Measurements from ENCODE around the gene ZDHHC11B. TPM values are rescaled to one million over a fixed set of nuclear protein-coding genes. Genes with fewer than 3 reads are reported as not detected.

Gene ZDHHC11B
- total RNA-seq, 1 donor from 2014 or later = 5.6 TPM

DNA sequence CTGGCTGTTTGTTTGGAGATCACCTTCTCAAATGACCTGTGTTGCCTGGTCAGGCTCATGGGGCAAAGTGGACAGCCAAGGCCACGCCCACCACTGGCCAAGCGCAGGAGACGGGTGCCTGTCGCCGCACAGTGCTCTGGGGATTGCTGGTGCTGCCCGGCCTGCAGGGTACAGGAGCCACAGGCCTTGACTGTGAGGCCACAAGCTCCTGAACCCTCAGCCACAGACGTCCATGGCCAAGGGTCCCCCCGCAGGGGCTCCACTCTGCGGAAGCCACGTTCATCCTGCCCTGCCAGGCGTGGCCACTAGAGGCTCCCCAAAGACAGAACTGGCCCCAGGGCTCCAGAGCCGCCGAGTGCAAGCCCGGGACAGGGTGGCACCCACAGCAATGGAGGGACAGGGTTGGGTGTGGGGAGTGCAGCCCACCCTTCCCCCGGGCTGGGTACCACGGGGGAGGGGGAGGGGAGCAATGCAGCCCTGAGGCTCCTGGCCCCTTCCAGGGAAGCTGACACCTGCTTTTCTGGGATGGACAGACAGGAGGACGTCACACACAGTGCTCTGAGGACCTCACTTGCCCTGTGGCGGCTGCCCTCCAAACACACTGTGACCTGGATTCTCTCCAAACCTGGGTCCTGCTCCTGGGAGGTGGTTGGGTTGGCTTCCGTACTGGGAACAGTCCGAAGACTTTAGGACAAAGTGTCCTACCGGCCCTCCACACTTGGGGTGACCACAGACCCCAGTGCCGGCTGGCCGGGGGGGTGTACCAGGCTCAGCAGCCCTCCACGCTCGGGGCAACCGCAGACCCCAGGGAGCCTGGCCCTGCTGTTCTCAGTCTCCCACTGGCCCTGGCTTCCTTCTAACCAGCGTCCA is 112.8 kb downstream of the ZDHHC11B start:
- peak; percentile 68 for DNase-seq

DNA sequence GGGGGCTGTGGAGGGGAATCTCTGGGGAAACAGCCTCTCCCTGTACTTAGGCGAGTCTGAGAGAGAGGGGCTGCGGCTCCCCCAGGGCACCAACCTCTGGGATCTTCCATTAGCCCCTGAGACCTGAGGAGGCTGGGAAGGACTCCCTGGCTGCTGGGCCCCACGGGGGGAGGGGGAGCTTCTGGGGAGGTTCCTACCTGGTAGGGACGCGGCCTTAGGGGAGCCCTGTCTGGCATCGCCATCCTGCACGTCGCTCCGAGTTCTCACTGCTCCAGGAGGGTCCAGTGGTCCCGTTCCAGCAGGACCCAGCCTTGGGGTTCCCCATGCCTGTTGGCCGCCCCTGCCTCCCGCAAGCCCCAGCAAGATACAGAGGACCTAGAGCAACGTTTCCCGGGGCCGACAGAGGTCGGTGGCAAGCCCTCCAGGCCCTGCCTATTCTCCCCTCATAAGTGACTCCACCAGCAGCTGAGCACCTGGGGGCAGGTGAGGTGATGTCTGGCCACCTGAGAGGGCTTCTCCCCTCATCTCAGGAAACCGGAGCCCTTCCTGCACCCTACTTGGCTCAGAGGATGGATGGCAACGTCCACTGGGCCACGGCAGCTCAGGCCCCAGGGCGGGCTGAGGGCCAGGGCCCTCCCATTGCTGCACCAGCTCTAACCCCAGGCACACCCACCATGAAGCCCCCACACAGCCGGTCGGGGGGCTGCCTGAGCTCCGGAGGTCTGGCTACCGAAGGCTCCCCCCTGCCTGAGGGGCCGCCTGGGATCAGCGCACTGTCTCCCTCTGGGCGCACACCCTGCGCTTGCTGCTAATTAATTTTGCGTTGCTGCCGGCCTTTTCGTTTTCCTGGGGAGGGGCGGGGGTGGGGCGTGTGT is 113.9 kb downstream of the ZDHHC11B start:
- no peak for DNase-seq

DNA sequence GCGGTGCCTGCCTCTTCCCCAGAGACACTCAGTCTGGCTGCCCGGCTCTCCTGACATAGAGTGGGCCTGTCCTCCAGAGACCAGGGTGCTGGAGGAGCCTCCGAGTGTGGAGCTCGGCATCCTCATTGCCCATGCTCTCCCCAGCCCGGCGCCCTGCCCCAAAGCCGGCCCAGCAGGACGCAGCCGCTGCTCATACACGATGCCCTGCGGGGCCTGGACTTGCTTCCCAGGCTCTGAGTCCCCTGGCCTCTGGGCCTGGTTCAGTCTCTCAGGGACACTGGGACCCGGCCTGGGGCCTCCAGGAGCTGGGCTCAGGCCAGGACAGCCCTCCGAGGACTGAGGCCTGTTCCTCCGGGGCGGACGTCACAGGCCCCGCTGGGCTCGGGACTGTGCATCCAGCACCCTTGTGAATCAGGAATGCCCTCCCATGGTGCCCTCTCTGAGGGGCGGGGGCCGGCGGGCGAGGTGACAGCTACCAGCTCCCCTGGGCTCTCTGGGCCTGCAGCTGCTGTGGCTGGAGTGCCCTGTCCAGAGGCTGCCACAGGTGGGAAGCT is 114.6 kb downstream of the ZDHHC11B start:
- no peak for DNase-seq

DNA sequence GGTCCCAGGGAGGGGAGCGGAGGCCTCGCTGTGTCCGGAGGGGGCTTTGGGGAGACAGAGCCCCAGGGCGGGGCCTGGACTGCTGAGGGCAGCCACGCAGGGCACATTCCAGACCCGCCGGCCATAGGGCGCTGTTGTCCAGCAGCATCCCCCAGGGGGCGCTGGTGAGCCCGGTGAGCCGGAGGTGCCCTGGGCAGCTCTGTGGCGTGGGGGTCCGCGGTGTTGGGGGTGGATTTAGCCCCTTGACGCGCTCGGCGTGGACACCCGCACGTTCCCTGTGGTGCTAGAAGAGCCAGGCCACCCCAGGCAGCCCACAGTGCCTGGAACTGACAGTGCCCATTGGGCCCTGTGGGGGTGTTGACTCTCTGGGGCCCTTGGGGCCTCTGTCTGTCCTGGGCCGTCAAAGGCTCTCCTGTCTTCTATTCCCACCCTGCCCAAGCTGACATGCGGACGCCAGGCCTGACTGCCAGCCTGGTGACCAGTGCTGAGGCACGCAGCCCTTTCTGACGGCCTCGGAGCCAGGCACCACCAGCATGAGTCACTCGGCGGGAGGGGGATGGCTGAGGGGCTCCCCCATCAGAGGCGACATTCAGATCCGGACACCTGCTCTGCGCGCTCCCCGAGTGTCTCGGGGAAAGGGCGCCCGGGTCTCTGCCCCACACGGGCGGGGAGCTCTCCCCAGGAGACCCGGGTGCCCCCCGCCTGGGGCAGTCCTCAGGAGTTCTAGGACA is 115.3 kb downstream of the ZDHHC11B start:
- DNase-seq = peak; percentile 89

DNA sequence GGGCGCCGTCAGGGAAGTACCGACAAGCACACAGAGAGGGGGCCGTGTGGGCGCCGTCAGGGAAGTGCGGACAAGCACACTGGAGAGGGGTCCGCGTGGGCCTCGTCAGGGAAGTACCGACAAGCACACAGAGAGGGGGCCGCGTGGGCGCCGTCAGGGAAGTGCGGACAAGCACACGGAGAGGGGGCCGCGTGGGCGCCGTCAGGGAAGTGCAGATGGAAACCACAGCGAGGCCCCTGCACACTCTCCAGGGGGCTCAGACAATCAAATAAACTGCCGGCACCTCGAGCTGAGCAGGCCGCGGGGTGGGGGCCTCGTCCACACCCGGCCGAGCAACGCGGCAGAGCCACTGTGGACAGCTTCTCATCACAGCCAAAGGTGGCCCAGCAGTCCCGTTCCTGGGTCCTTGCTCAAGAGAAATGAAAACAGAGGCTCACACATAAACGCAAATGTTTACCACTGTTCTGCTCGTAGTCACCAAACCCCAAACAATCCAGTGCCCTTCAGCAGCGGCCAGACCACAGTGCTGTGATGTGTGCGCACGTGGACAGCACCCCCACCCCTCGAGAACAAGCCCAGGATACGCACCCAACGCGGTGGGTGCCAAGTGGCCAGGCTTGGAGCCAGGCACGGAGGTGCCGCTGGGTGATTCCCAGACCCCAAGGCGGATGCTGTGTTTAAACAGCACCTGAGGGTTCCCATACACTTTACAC is 116.1 kb downstream of the ZDHHC11B start:
- DNase-seq = peak; percentile 36

DNA sequence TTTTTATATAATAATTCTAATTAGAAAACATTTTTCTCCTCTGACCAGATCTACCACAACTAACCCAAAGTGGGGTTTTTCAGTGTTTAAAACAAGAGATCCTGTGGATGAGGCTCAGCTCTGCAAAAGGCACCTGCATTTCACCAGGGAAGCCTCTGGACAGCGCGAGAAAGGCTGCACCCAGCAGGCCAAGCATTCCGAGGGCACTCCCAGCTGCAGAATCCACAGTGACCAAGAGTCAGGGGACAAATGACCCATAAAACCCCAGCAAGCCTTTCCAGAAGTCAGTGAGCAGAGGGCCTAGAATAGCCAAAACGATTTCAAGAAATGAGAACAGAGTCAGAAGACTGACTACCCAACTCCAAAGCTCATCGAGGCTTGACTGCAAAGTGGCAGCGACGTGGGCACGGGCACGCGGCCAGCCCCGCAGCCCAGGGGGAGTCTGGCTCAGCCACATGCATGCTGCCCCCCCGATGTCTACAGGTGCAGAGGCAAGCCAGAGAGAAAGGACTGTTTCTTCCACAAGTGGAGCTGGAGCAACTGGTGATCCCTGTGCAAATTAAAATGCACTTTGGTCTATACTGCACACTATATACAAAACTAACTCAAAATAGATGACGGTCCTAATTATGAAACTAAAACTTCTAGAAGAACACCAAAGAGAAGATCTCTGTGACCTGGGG is 117.6 kb downstream of the ZDHHC11B start:
- DNase-seq = no peak

DNA sequence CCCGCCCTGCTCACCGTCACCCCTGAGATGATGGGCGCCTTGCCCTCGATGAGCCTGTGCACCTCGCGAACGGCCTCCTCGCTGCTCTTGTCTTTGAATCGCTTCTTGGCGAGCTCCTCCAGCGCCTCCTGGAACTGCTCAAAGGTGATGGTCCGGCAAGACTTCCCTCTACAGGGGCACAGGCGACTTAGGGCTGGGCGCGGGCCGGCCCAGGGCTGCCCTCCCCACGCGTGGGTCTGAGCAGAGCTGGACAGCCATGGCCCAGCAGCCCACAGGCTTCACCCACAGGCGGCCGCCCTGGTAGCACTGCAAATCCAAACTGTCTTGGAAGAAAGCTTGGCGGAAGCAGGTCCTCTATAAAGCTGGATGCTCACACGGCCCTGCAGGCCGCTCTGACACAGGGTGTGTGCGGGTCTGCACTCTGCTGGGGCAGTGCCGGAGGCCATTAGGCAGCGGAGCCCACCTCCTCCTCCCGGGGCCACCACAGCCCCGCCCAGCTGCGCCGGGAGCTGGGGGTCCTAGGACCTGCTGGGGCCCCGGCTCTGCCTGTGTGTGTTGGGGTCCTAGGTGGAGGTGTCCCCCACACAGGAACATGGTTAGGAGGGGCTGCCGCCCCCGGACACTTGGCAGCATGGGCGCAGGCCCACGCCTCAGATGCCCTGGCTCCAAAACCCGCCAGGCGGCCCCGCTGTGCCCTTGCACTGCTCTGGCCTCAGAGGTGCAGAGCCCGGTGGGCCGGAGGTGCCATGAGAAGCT is 118.4 kb downstream of the ZDHHC11B start:
- no peak for DNase-seq

DNA sequence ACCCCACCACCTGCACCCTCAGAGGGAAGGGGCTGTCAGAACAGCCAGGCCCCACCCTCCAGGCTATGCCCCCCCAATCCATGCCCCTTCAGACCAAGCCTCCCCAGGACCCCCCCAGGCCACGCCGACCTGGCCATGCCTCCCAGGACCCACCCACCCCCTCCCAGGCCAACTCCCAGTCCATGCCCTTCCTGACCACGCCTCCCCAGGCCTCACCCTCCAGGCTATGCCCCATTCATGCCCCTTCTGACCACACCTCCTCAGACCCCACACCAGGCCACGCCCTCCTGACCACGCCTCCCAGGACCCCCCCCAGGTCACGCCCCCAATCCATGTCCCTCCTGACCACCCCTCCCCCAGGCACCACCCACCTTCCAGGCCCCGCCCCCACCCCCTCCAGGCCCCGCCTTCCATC is 119.0 kb downstream of the ZDHHC11B start:
- no peak for DNase-seq

DNA sequence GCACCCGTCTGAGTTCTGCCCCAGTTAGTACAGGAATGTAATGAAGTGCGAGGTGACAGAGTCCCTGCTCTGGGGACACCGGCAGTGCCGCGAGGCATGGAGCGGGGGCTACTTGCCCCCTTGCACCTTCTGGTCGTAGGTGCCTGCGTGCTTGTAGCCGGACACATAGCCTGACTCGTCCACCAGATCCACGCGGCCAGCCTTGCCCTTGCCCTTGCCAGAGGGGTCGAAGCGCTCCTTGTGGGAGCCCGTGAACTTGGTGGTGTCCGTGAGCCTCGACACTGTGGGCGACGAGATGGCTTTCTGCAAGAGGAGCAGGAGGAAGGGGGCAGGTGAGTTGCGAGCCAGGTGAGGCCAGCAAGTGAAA is 119.6 kb downstream of the ZDHHC11B start:
- DNase-seq = no peak

DNA sequence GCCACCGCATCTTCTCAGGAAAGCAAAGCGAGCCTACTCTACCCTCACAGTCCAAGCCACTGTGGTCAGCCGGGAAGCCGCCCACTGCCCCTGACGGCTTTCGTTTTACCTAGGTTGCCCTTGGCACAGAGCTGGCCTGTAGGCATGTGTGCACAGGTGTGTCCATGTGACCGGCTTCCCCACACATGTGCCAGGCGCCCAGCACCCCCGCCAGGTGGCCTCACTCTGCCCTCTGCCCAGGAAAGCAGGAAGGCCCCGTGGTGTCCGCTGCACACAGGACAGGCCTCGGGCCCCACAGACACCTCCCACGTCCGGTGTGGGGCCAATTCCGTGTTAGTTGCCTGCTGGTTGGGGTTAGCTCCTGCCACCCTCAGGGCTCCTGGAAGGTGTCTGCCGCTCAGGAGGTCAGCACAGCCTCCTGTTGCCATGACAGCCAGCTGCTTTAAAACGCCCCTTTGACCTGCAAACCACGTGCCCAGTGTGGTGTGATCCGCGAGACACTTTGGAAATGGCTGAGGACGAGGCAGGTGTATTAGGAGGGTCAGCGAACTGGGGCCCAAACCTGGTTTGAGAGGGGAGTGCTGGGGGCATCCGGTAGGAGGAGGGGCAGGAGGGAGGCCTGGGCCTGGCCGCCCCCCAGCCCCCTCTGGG is 120.1 kb downstream of the ZDHHC11B start:
- DNase-seq = no peak

DNA sequence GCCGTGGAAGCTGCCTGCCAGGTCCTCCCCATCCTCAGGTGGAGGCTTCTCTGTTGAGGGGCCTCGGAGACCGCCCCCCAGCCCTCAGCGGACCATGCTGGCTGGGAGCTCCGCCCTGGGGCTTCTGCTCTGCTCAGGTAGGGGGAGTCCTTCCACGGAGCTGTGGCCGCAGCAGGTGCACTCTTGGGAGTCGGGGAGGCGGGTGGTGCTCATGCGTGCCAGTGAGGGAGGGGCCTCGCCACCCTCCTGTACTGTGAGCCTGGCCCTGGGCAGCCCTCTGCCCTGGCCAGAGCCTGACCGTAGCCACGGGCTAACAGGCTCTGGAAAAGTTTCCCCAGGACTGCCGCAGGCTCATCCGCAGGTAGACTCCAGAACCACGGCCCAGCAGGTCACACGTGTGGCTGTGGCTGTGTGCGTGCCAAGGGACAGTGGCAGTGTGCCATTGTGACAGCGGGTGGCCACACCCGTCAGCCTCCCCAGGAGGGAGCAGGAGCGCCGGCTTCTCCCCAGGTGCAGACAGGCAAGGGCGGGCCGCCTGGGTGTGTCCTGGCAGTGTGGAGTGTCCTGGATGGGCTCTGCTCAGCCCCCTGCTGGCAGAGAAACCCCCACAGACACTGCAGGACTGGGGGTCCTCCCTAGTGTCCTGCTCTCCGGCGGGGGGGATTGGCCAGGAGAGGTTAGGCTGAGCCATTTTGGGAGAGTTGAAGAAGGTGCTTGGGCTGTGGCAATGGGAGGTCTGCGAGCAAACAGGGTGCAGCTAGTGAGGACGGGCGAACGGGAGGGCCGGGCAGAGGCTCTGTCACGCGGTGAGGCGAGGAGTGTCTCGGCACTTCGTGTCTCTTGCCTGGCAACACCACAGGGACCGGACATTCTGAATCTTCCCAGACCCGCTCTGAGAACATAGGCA is 120.8 kb downstream of the ZDHHC11B start:
- no peak for DNase-seq

DNA sequence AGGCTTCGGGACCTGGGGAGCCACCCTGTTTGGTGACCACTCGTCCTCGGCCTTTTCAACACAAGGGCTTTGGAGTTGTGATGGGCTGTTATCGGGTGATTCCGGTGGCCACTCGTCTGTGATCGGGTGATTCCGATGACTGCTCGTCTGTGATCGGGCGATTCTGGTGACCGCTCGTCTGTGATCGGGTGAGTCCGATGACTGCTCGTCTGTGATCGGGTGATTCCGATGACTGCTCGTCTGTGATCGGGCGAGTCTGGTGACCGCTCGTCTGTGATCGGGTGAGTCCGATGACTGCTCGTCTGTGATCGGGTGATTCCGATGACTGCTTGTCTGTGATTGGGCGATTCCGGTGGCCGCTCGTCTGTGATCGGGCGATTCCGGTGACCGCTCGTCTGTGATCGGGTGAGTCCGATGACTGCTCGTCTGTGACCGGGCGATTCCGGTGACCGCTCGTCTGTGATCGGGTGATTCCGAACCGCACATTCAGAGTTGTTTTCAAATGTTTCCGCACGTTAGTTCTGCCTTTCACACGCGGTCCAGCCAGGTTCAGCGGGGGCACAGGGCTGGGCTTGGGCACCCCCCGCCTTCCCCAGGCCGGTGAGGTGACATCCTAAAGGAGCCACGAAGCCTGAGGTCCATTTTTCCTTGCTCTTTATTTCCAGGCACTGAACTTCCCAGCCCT is 121.6 kb downstream of the ZDHHC11B start:
- DNase-seq = no peak

DNA sequence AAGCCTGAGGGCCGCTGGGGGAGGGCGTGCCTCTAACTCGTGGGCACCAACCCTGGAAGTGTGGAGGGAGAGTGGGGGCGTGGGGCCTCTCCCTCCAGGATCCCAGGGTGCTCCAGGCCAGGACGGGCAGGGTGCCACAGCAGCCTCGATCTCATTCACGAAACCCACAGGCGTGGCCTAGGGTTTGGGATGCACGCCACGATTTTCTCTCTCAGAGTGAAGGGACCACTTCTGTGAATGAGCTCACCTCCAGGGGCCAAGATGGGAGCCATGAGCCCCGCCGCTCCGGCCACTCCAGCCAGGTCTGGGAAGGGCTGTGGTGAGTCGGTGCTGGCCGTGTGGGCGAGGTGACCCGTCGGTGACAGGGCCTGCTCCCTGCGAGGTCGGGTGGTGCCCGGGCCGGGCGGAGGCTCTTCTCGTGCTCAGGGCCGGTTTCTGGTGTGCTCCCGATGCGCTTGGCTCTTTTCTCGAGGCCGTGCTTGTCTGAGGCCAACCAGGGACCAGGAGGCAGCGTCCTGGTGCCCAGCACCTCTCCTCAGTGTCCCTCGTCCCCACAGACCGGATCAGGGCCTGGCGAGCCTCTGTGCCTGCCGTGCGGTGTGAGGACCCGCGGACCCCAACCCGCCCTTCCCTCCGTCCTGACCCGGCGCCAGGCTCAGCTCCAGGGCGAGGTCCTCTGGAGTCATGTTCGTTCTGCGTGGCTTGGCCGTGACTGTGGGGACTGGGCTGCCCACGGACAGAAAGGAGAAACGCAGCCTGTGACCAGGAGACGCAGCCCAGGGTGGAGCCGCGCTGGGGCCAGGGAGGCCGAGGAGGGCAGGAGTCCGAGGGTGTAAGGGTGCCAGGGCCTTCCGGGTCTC is 122.4 kb downstream of the ZDHHC11B start:
- no peak for DNase-seq

DNA sequence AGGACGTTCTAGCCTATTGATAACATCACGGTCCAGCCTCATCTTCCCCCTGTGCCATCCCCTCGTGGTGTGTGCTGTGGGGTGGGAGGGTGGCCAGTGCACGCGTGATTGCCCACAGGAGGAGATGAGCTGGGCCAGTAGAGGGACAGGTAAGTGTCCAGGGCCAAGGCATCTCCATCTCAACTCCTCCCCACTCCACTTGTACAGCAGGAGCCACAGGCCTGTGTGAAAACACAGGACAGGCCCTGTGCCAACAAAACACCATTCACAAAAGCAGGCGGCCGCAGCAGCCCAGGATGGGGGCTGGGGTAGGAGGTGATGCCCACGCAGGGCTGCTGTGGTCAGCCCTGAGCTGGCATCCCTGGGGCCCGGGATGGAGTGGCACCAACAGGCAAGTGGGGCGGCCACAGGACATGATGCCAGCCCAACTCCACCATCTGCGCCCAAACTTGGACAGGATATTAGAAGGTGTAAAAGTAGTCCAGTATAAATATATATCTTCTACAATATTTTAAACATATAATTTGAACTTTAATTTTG is 124.0 kb downstream of the ZDHHC11B start:
- no peak for DNase-seq
